Mesodermal cell (in vitro differentiated cells): ENCODE measurements around the gene MLANA.

Experiments used
- H3K27ac ChIP-seq: 2 replicates; pipeline ENCODE4 v1.7.0; 2013; ENCODE audit warnings: mild to moderate bottlenecking, low read depth, low read length, moderate library complexity; ENCODE audit not compliant: severe bottlenecking
- H3K36me3 ChIP-seq: 2 replicates; pipeline ENCODE4 v1.7.1; 2013; ENCODE audit warnings: mild to moderate bottlenecking, low read length, moderate library complexity; ENCODE audit not compliant: control insufficient read depth, insufficient read depth
- H3K4me1 ChIP-seq: one replicate; pipeline ENCODE4 v1.7.1; 2013; ENCODE audit warnings: mild to moderate bottlenecking, low read length; ENCODE audit not compliant: insufficient read depth, control insufficient read depth, poor library complexity, severe bottlenecking
- H3K4me3 ChIP-seq: 2 replicates; pipeline ENCODE4 v1.7.0; 2013; ENCODE audit warnings: low read length, control low read depth, mild to moderate bottlenecking; ENCODE audit not compliant: insufficient read depth, poor library complexity, severe bottlenecking; ENCODE audit errors: extremely low read depth
- H3K9me3 ChIP-seq: 2 replicates; pipeline ENCODE4 v1.7.1; 2013; ENCODE audit warnings: mild to moderate bottlenecking, low read length, moderate library complexity; ENCODE audit not compliant: control insufficient read depth
- WGBS, 2 experiments: methylation state at CpG; one replicate each; pipeline ENCODE4 v1.1.5; 2013; ENCODE audit warnings: missing lambda C conversion rate in 2 of 2; ENCODE audit not compliant: insufficient coverage in 2 of 2; 5-methylcytosine and 5-hydroxymethylcytosine counted together

Gene MLANA

GRCh38 chr9:5938449-5938848 is 47.8 kb downstream of the MLANA start:
- no CpG with 5 or more reads among the region's 2 CpGs for WGBS, 2 experiments
- H3K27ac ChIP-seq = no peak overlapping the region
- no peak overlapping the region for H3K4me3 ChIP-seq
- no peaks in the 10 kb centered on the region for H3K36me3 ChIP-seq
- H3K9me3 ChIP-seq = no peaks in the 10 kb centered on the region
- H3K4me1 ChIP-seq = no peaks in the 10 kb centered on the region

- no peak overlapping the region for H3K27ac ChIP-seq
- H3K9me3 ChIP-seq = no peaks in the 10 kb centered on the region
- no peaks in the 10 kb centered on the region for H3K36me3 ChIP-seq
- no peak overlapping the region for H3K4me3 ChIP-seq
- no peaks in the 10 kb centered on the region for H3K4me1 ChIP-seq
Observed at GRCh38 chr9:5939530-5939929, 48.8 kb downstream of the MLANA start.

GRCh38 chr9:5941214-5941613 is 50.5 kb downstream of the MLANA start:
- H3K9me3 ChIP-seq = no peaks in the 10 kb centered on the region
- no peaks in the 10 kb centered on the region for H3K4me1 ChIP-seq
- H3K4me3 ChIP-seq = no peak overlapping the region
- H3K27ac ChIP-seq = no peak overlapping the region
- H3K36me3 ChIP-seq = no peaks in the 10 kb centered on the region
- no CpG with 5 or more reads among the region's 2 CpGs for WGBS, 2 experiments

- Histone ChIP-seq H3K9me3 (no peaks in the 10 kb centered on the region), H3K27ac (no peak overlapping the region), H3K4me3 (no peak overlapping the region), H3K36me3 (no peaks in the 10 kb centered on the region), H3K4me1 (no peaks in the 10 kb centered on the region)
- no CpG with 5 or more reads among the region's 1 CpG for WGBS, 2 experiments
Observed at GRCh38 chr9:5945112-5945511, 54.4 kb downstream of the MLANA start.

GRCh38 chr9:5947912-5948311 is 57.2 kb downstream of the MLANA start:
- 30% methylated on average over 2 of the region's 2 CpGs; no CpG with 5 or more reads in 1 of the 2 experiments for WGBS, 2 experiments
- Histone ChIP-seq H3K9me3 (no peaks in the 10 kb centered on the region), H3K4me3 (no peak overlapping the region), H3K36me3 (no peaks in the 10 kb centered on the region), H3K4me1 (no peaks in the 10 kb centered on the region), H3K27ac (peak overlapping the region; percentile 10)

- Histone ChIP-seq H3K36me3 (no peaks in the 10 kb centered on the region), H3K27ac (no peak overlapping the region), H3K9me3 (no peaks in the 10 kb centered on the region), H3K4me1 (no peaks in the 10 kb centered on the region), H3K4me3 (no peak overlapping the region)
- 40% methylated on average over 1 of the region's 5 CpGs; no CpG with 5 or more reads in 1 of the 2 experiments for WGBS, 2 experiments
Observed at GRCh38 chr9:5949103-5949699, 58.5 kb downstream of the MLANA start.

GRCh38 chr9:5950261-5950660 is 59.6 kb downstream of the MLANA start:
- Histone ChIP-seq H3K9me3 (no peaks in the 10 kb centered on the region), H3K4me1 (no peaks in the 10 kb centered on the region), H3K4me3 (no peak overlapping the region), H3K36me3 (no peaks in the 10 kb centered on the region), H3K27ac (no peak overlapping the region)
- WGBS, 2 experiments = no CpG with 5 or more reads among the region's 1 CpG

GRCh38 chr9:5951686-5952211 is 61.1 kb downstream of the MLANA start:
- no peak overlapping the region for H3K27ac ChIP-seq
- H3K9me3 ChIP-seq = no peaks in the 10 kb centered on the region
- 100% methylated on average over 1 of the region's 4 CpGs for WGBS, 2 experiments
- no peak overlapping the region for H3K4me3 ChIP-seq
- no peaks in the 10 kb centered on the region for H3K4me1 ChIP-seq
- no peaks in the 10 kb centered on the region for H3K36me3 ChIP-seq

GRCh38 chr9:5953743-5954707 is 63.3 kb downstream of the MLANA start:
- Histone ChIP-seq H3K4me1 (no peaks in the 10 kb centered on the region), H3K9me3 (no peaks in the 10 kb centered on the region), H3K36me3 (no peaks in the 10 kb centered on the region), H3K27ac (no peak overlapping the region), H3K4me3 (no peak overlapping the region)
- 95 to 100% methylated on average over 3 to 5 of the region's 9 CpGs for WGBS, 2 experiments

GRCh38 chr9:5957166-5957565 is 66.5 kb downstream of the MLANA start:
- Histone ChIP-seq H3K27ac (no peak overlapping the region), H3K9me3 (no peaks in the 10 kb centered on the region), H3K4me1 (no peaks in the 10 kb centered on the region), H3K4me3 (no peak overlapping the region), H3K36me3 (no peaks in the 10 kb centered on the region)
- WGBS, 2 experiments = no CpG with 5 or more reads among the region's 1 CpG

- Histone ChIP-seq H3K36me3 (no peaks in the 10 kb centered on the region), H3K4me1 (no peaks in the 10 kb centered on the region), H3K4me3 (no peak overlapping the region), H3K9me3 (no peaks in the 10 kb centered on the region), H3K27ac (no peak overlapping the region)
- 62 to 95% methylated on average over 2 to 5 of the region's 6 CpGs for WGBS, 2 experiments
Observed at GRCh38 chr9:5958273-5958672, 67.6 kb downstream of the MLANA start.
